Body of pancreas (tissue), 4 donors: ENCODE measurements around the gene HAPLN2. TPM values are rescaled to one million over a fixed set of nuclear protein-coding genes. Genes with fewer than 3 reads are reported as not detected.

Source experiments
- ATAC-seq: fragments of 150-250 bp; one replicate; pipeline ENCODE4 v1.9.1; 2016
- DNase-seq, 4 donors: peaks; one replicate each; pipeline ENCODE4 v3.0.0-alpha.2; 2019
- H3K27ac ChIP-seq, 4 donors: fragments of 200-600 bp; sonication (generic); 1 replicate in 3 of 4; 2 replicates in 1 of 4; pipeline versions ENCODE4 v1.5.1 to v1.6.1; 2016 to 2019; ENCODE audit warnings: mild to moderate bottlenecking in 1 of 4, mixed read lengths in 1 of 4, moderate library complexity in 1 of 4
- H3K27me3 ChIP-seq, 2 donors: fragments of 200-600 bp; sonication (generic); one replicate each; pipeline ENCODE4 v1.6.0; 2016; ENCODE audit warnings: mild to moderate bottlenecking in 1 of 2
- H3K36me3 ChIP-seq, 2 donors: fragments of 200-600 bp; sonication (generic); replicated peaks in 1 of 2; 2 replicates each; pipeline ENCODE4 v1.5.1; 2016; ENCODE audit warnings: low read depth in 2 of 2; ENCODE audit not compliant: insufficient read depth in 1 of 2
- H3K4me1 ChIP-seq: fragments of 200-600 bp; sonication (generic); one replicate; pipeline ENCODE4 v1.6.0; 2016
- H3K4me3 ChIP-seq, 2 donors: fragments of 200-600 bp; sonication (generic); 1 replicate in 1 of 2; 2 replicates in 1 of 2; pipeline ENCODE4 v1.5.1; 2016 to 2019
- H3K9me3 ChIP-seq, 3 donors: fragments of 200-600 bp; sonication (generic); 1 replicate in 2 of 3; 2 replicates in 1 of 3; pipeline ENCODE4 v1.5.1; 2016
- CTCF ChIP-seq, 7 experiments: fragments of 450-650 bp in 4 of 7; fragments of 200-600 bp in 3 of 7; sonication (generic) in 3 of 7; IDR thresholded peaks; one replicate each; pipeline ENCODE4 v1.5.1; 2016 to 2019; ENCODE audit warnings: antibody characterized with exemption in 7 of 7
- POLR2A ChIP-seq, 3 donors: fragments of 450-650 bp; IDR thresholded peaks; one replicate each; pipeline ENCODE4 v1.6.1; 2016; ENCODE audit warnings: antibody characterized with exemption in 3 of 3, mild to moderate bottlenecking in 2 of 3
- WGBS, 2 donors: methylation state at CpG; one replicate each; pipeline ENCODE4 v1.1.5; 2017; 5-methylcytosine and 5-hydroxymethylcytosine counted together
- intact Hi-C: fragments of 100-400 bp; cut with DNase I; formaldehyde crosslinking; loops from one replicate; pipeline ENCODE4 v1.15.1; 2023
- total RNA-seq, 2 donors: library from RNA; depleted of rRNA; stranded (reverse); fragments of >200 nt; gene quantifications; one replicate each; pipeline ENCODE4 v1.1.0, GENCODE V29; 2016

HAPLN2 gene
- total RNA-seq, 2 donors from 2014 or later = not detected

GRCh38 chr1:156591181-156591431 lies 28.1 kb upstream of the HAPLN2 start:
- Histone ChIP-seq H3K27me3 (no peaks in the 10 kb centered on the region), H3K4me1 (peaks cover 16% of the 10 kb centered on the region), H3K27ac (peak overlapping the region; percentile 76 to 86 (median 80)), H3K4me3 (no peak overlapping the region), H3K9me3 (no peaks in the 10 kb centered on the region), H3K36me3 (peaks cover 0 to 2% of the 10 kb centered on the region in 2 donors)
- WGBS, 2 donors = 15 to 18% methylated on average over 6 of the region's 6 CpGs
- ATAC-seq (no peak), DNase-seq (no peak)
- intact Hi-C loops = no loop called here
- no peak for TF ChIP-seq CTCF (IDR thresholded peaks at IDR 0.05)
- no peak for TF ChIP-seq POLR2A (IDR thresholded peaks at IDR 0.05)

GRCh38 chr1:156591432-156592157 lies 27.6 kb upstream of the HAPLN2 start, which contains the start of gene NAXE:
Gene NAXE (plus strand): TSS chr1:156591776. CDS start chr1:156591805, 29 bp downstream.
- H3K36me3 ChIP-seq = peaks cover 0 to 2% of the 10 kb centered on the region in 2 donors
- WGBS, 2 donors = 0% methylated on average over 1 to 46 of the region's 60 CpGs
- H3K4me3 ChIP-seq = peak within 1 kb of the TSS; percentile 34 to 82
- peak; percentile 96 for ATAC-seq
- intact Hi-C loops = no loop called here
- H3K27ac ChIP-seq = peak within 1 kb of the TSS; percentile 76 to 86 (median 80)
- peak; percentile 71 to 79 (median 74) for DNase-seq
- no peaks in the 10 kb centered on the region for H3K9me3 ChIP-seq
- no peaks in the 10 kb centered on the region for H3K27me3 ChIP-seq
- peaks cover 16% of the 10 kb centered on the region for H3K4me1 ChIP-seq
- TF ChIP-seq POLR2A (IDR thresholded peaks at IDR 0.05) = peak; percentile 50 to 85 (median 80)
- no peak for TF ChIP-seq CTCF (IDR thresholded peaks at IDR 0.05)

- Histone ChIP-seq H3K27me3 (no peaks in the 10 kb centered on the region), H3K9me3 (no peaks in the 10 kb centered on the region), H3K27ac (peak overlapping the region; percentile 76 to 86 (median 80)), H3K36me3 (peaks cover 0 to 3% of the 10 kb centered on the region in 2 donors), H3K4me3 (peak overlapping the region; percentile 34 to 82), H3K4me1 (peaks cover 16% of the 10 kb centered on the region)
- no peak for ATAC-seq
- intact Hi-C loops = no loop called here
- 47 to 69% methylated on average over 12 to 16 of the region's 16 CpGs for WGBS, 2 donors
- DNase-seq = no peak
- TF ChIP-seq CTCF (IDR thresholded peaks at IDR 0.05) (no peak), POLR2A (IDR thresholded peaks at IDR 0.05) (no peak)
Observed at GRCh38 chr1:156592158-156592909, 26.9 kb upstream of the HAPLN2 start.

- Histone ChIP-seq H3K9me3 (no peaks in the 10 kb centered on the region), H3K27ac (no peak overlapping the region), H3K36me3 (peaks cover 0 to 9% of the 10 kb centered on the region in 2 donors), H3K4me1 (peaks cover 16% of the 10 kb centered on the region), H3K27me3 (no peaks in the 10 kb centered on the region), H3K4me3 (no peak overlapping the region)
- WGBS, 2 donors = 75% methylated on average over 8 of the region's 8 CpGs
- ATAC-seq (no peak), DNase-seq (no peak)
- intact Hi-C loops = no loop called here
- no peak for TF ChIP-seq CTCF (IDR thresholded peaks at IDR 0.05)
- no peak for TF ChIP-seq POLR2A (IDR thresholded peaks at IDR 0.05)
Observed at GRCh38 chr1:156592910-156593660, 26.1 kb upstream of the HAPLN2 start.
